ENCODE measurements around the gene DMBX1.

Gene DMBX1

GRCh38 chr1:46469881-46470280 lies 19.8 kb upstream of the DMBX1 start:
- no peak for TF ChIP-seq CTCF (IDR thresholded peaks at IDR 0.05)
- Histone ChIP-seq H3K79me2 (no peaks in the 10 kb centered on the region), H3K36me3 (ENCODE audit: control insufficient read depth, insufficient read depth, low read length) (no peaks in the 10 kb centered on the region), H2AFZ (no peak overlapping the region), H3K4me2 (ENCODE audit: low read length) (no peak overlapping the region), H3K27me3 (ENCODE audit: control insufficient read depth, insufficient read depth, low read length) (no peaks in the 10 kb centered on the region), H3K4me3 (ENCODE audit: low read depth, low read length) (no peak overlapping the region), H3K4me1 (no peaks in the 10 kb centered on the region), H3K27ac (no peak overlapping the region), H3K9ac (no peak overlapping the region), H3K9me3 (ENCODE audit: control insufficient read depth, low read length) (no peaks in the 10 kb centered on the region)

GRCh38 chr1:46471848-46472492 lies 17.7 kb upstream of the DMBX1 start:
- Histone ChIP-seq H3K27me3 (ENCODE audit: control insufficient read depth, insufficient read depth, low read length) (no peaks in the 10 kb centered on the region), H3K9me3 (ENCODE audit: control insufficient read depth, low read length) (no peaks in the 10 kb centered on the region), H3K27ac (no peak overlapping the region), H3K79me2 (no peaks in the 10 kb centered on the region), H3K4me3 (ENCODE audit: low read depth, low read length) (no peak overlapping the region), H3K4me1 (no peaks in the 10 kb centered on the region), H3K9ac (no peak overlapping the region), H3K36me3 (ENCODE audit: control insufficient read depth, insufficient read depth, low read length) (no peaks in the 10 kb centered on the region), H3K4me2 (ENCODE audit: low read length) (no peak overlapping the region), H2AFZ (no peak overlapping the region)
- TF ChIP-seq CTCF (IDR thresholded peaks at IDR 0.05): no peak

- no peaks in the 10 kb centered on the region for H3K27me3 ChIP-seq (ENCODE audit: control insufficient read depth, insufficient read depth, low read length)
- no peak overlapping the region for H3K27ac ChIP-seq
- no peaks in the 10 kb centered on the region for H3K79me2 ChIP-seq
- H3K9ac ChIP-seq: no peak overlapping the region
- H3K4me1 ChIP-seq: no peaks in the 10 kb centered on the region
- no peak overlapping the region for H3K4me3 ChIP-seq (ENCODE audit: low read depth, low read length)
- H2AFZ ChIP-seq: no peak overlapping the region
- no peaks in the 10 kb centered on the region for H3K36me3 ChIP-seq (ENCODE audit: control insufficient read depth, insufficient read depth, low read length)
- no peak for TF ChIP-seq CTCF (IDR thresholded peaks at IDR 0.05)
- no peak overlapping the region for H3K4me2 ChIP-seq (ENCODE audit: low read length)
- H3K9me3 ChIP-seq (ENCODE audit: control insufficient read depth, low read length): no peaks in the 10 kb centered on the region
These were observed 17.0 kb upstream of the DMBX1 start for GRCh38 chr1:46472498-46473181.

- no peak for TF ChIP-seq CTCF (IDR thresholded peaks at IDR 0.05)
- H3K4me1 ChIP-seq: no peaks in the 10 kb centered on the region
- H3K27me3 ChIP-seq (ENCODE audit: control insufficient read depth, insufficient read depth, low read length): no peaks in the 10 kb centered on the region
- no peak overlapping the region for H3K9ac ChIP-seq
- H2AFZ ChIP-seq: no peak overlapping the region
- no peak overlapping the region for H3K4me3 ChIP-seq (ENCODE audit: low read depth, low read length)
- no peak overlapping the region for H3K4me2 ChIP-seq (ENCODE audit: low read length)
- H3K79me2 ChIP-seq: no peaks in the 10 kb centered on the region
- H3K9me3 ChIP-seq (ENCODE audit: control insufficient read depth, low read length): no peaks in the 10 kb centered on the region
- H3K36me3 ChIP-seq (ENCODE audit: control insufficient read depth, insufficient read depth, low read length): no peaks in the 10 kb centered on the region
- H3K27ac ChIP-seq: no peak overlapping the region
These were observed 15.6 kb upstream of the DMBX1 start for GRCh38 chr1:46473991-46474390.

- Histone ChIP-seq H3K4me1 (no peaks in the 10 kb centered on the region), H3K9me3 (ENCODE audit: control insufficient read depth, low read length) (no peaks in the 10 kb centered on the region), H3K4me2 (ENCODE audit: low read length) (no peak overlapping the region), H2AFZ (no peak overlapping the region), H3K27ac (no peak overlapping the region), H3K27me3 (ENCODE audit: control insufficient read depth, insufficient read depth, low read length) (peaks cover 3% of the 10 kb centered on the region), H3K79me2 (no peaks in the 10 kb centered on the region), H3K4me3 (ENCODE audit: low read depth, low read length) (no peak overlapping the region), H3K9ac (no peak overlapping the region), H3K36me3 (ENCODE audit: control insufficient read depth, insufficient read depth, low read length) (no peaks in the 10 kb centered on the region)
- TF ChIP-seq CTCF (IDR thresholded peaks at IDR 0.05): no peak
These were observed 15.1 kb upstream of the DMBX1 start for GRCh38 chr1:46474570-46474969.

Data from parathyroid adenoma (tissue), 2 donors.